Mesendoderm (in vitro differentiated cells): ENCODE results near the gene SMYD3.

Experiments used
- DNase-seq: peaks from one replicate; pipeline ENCODE4 v3.0.0; 2013
- H2AK5ac ChIP-seq: 2 replicates; pipeline ENCODE4 v1.6.1; 2013; ENCODE audit warnings: low read length, inconsistent platforms
- H2BK120ac ChIP-seq: 2 replicates; pipeline ENCODE4 v1.6.1; 2013; ENCODE audit warnings: low read depth, mild to moderate bottlenecking, low read length, moderate library complexity, mixed read lengths
- H2BK15ac ChIP-seq: replicated peaks from 2 replicates; pipeline ENCODE4 v1.6.1; 2013; ENCODE audit warnings: low read depth, mild to moderate bottlenecking, moderate library complexity
- H2BK5ac ChIP-seq: 2 replicates; pipeline ENCODE4 v1.6.1; 2013; ENCODE audit warnings: low read length, inconsistent platforms
- H3K18ac ChIP-seq: 2 replicates; pipeline ENCODE4 v1.6.1; 2013; ENCODE audit warnings: mild to moderate bottlenecking, low read length, mixed read lengths
- H3K23ac ChIP-seq: one replicate; pipeline ENCODE4 v1.6.1; 2013; ENCODE audit warnings: low read length
- H3K27ac ChIP-seq: 2 replicates; pipeline ENCODE4 v1.5.1; 2013; ENCODE audit warnings: low read depth, mild to moderate bottlenecking, inconsistent platforms, low read length, moderate library complexity
- H3K27me3 ChIP-seq: 2 replicates; pipeline ENCODE4 v1.6.1; 2013; ENCODE audit warnings: low read length, control low read depth, mild to moderate bottlenecking, inconsistent platforms; ENCODE audit not compliant: insufficient read depth, poor library complexity
- H3K36me3 ChIP-seq: 2 replicates; pipeline ENCODE4 v1.6.1; 2013; ENCODE audit warnings: low read length, inconsistent platforms; ENCODE audit not compliant: control insufficient read depth, insufficient read depth
- H3K4ac ChIP-seq: one replicate; pipeline ENCODE4 v1.6.1; 2013; ENCODE audit warnings: low read depth, mild to moderate bottlenecking, low read length, moderate library complexity
- H3K4me1 ChIP-seq: 2 replicates; pipeline ENCODE4 v1.6.1; 2013; ENCODE audit warnings: low read depth, low read length, inconsistent platforms; ENCODE audit not compliant: control insufficient read depth
- H3K4me2 ChIP-seq: 2 replicates; pipeline ENCODE4 v1.6.1; 2013; ENCODE audit warnings: low read length
- H3K4me3 ChIP-seq: 2 replicates; pipeline ENCODE4 v1.5.1; 2013; ENCODE audit warnings: mild to moderate bottlenecking, low read length
- H3K56ac ChIP-seq: one replicate; pipeline ENCODE4 v1.6.1; 2013; ENCODE audit warnings: low read length
- H3K79me1 ChIP-seq: 2 replicates; pipeline ENCODE4 v1.6.1; 2013; ENCODE audit warnings: low read length, inconsistent platforms
- H3K79me2 ChIP-seq: 2 replicates; pipeline ENCODE4 v1.6.1; 2013; ENCODE audit warnings: mild to moderate bottlenecking, low read length; ENCODE audit not compliant: control insufficient read depth, insufficient read depth
- H3K9ac ChIP-seq: 2 replicates; pipeline ENCODE4 v1.6.1; 2013; ENCODE audit warnings: low read length, inconsistent platforms
- H4K5ac ChIP-seq: one replicate; pipeline ENCODE4 v1.6.1; 2013; ENCODE audit warnings: low read length
- H4K8ac ChIP-seq: one replicate; pipeline ENCODE4 v1.6.1; 2013; ENCODE audit warnings: low read depth, mild to moderate bottlenecking, control low read depth, low read length, moderate library complexity
- WGBS: extraction: QIAGEN DNeasy Blood & Tissue Kit; methylation state at CpG from one replicate; pipeline ENCODE4 v1.1.7; 2013; ENCODE audit warnings: low lambda C conversion rate, missing lambda C conversion rate; ENCODE audit not compliant: insufficient coverage; ENCODE audit errors: extremely low coverage; 5-methylcytosine and 5-hydroxymethylcytosine counted together

SMYD3 gene

DNA sequence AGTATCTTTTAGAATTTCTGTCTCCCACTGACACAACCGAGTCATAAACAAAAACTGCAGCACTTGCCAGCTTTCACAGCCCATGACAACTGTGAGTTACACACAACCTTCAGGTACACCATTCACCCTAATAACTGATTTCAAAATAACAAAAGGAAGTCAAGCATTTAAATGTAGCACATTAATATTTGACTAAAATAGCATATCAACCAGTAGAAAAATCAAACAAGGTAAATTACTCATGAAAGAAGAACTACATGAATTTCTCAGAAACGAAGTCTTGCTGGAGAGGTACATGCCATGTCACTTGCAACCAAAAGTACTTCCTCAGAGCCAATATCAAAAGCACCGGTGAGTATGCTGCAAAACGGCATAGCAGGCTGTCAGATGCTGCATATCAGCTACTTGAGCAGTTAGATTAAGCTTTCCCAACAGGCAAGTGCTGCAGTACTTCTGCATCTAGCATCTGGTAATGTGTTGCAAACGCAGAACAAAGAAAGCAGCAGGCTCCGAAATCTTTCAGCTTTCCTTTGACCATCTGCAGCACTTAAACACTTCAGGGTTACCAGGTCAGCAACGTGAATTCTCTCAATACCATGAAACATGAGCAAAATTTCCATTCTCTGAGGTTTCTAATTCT is 223.2 kb downstream of the SMYD3 start:
- no peak overlapping the region for H3K56ac ChIP-seq
- H3K4ac ChIP-seq, result no peak overlapping the region
- H3K18ac ChIP-seq, result no peak overlapping the region
- H3K79me1 ChIP-seq, result no peaks in the 10 kb centered on the region
- H4K5ac ChIP-seq, result no peak overlapping the region
- no peak overlapping the region for H2BK5ac ChIP-seq
- no peak overlapping the region for H2BK15ac ChIP-seq
- H2BK120ac ChIP-seq, result no peak overlapping the region
- no peak overlapping the region for H3K4me3 ChIP-seq
- H3K79me2 ChIP-seq, result no peaks in the 10 kb centered on the region
- H3K9ac ChIP-seq, result no peak overlapping the region
- no CpG with 5 or more reads among the region's 7 CpGs for WGBS
- H3K23ac ChIP-seq, result no peak overlapping the region
- no peaks in the 10 kb centered on the region for H3K36me3 ChIP-seq
- H3K27ac ChIP-seq, result no peak overlapping the region
- H3K4me1 ChIP-seq, result no peaks in the 10 kb centered on the region
- no peak for DNase-seq
- no peak overlapping the region for H3K4me2 ChIP-seq
- no peak overlapping the region for H2AK5ac ChIP-seq
- no peaks in the 10 kb centered on the region for H3K27me3 ChIP-seq
- no peak overlapping the region for H4K8ac ChIP-seq

DNA sequence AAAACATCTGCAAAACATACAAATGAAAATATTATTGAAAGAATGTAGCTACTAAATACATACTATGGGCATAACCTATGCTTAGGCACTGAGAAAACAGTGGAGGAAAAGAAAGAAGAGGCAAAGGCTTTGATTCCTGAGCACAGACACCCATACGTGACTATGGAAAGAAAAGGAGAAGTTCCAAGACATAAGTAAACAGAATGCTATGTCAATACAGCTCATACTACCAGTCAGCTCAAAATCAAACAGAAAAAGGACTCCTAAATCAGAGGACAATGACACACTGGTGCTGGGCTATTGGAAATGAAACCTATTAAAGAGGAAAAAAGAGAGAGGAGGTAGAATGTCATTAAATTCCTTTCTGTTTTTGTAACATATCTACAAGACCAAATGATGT is 225.4 kb downstream of the SMYD3 start:
- WGBS, result no CpG with 5 or more reads among the region's 1 CpG
- Histone ChIP-seq H3K27ac (no peak overlapping the region), H3K79me1 (no peaks in the 10 kb centered on the region)

DNA sequence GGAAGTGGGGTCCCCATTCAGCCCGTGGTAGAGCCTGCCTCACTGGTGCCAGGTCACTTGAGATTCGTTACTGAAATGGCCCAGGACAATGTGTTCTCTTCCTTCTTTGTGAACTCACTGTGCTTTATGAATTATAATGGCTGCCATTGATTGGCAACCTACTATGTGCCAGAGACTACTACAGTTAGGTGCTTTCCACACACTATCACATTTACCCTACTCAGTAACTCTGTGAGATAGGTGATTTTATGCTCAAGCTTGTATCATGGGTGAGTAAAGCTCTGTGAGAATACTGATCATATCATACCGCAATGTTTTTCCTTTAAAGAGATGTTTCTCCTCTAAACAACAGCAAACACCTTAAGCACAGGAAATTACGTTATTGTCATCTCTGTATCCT is 225.9 kb downstream of the SMYD3 start:
- Histone ChIP-seq H3K36me3 (no peaks in the 10 kb centered on the region), H4K8ac (no peak overlapping the region), H3K4me1 (no peaks in the 10 kb centered on the region), H3K27ac (no peak overlapping the region), H3K4me2 (no peak overlapping the region), H3K56ac (no peak overlapping the region), H2BK120ac (no peak overlapping the region), H2BK5ac (no peak overlapping the region), H3K18ac (no peak overlapping the region), H2AK5ac (no peak overlapping the region), H3K4ac (no peak overlapping the region), H2BK15ac (no peak overlapping the region), H3K4me3 (no peak overlapping the region), H3K79me1 (no peaks in the 10 kb centered on the region), H3K27me3 (no peaks in the 10 kb centered on the region), H3K9ac (no peak overlapping the region), H4K5ac (no peak overlapping the region), H3K79me2 (no peaks in the 10 kb centered on the region), H3K23ac (no peak overlapping the region)
- no CpG with 5 or more reads among the region's 4 CpGs for WGBS
- no peak for DNase-seq

More for the DNA sequence above, 225.4 kb downstream of the SMYD3 start:
- Histone ChIP-seq H3K18ac (no peak overlapping the region), H3K4ac (no peak overlapping the region), H4K5ac (no peak overlapping the region), H4K8ac (no peak overlapping the region), H3K4me2 (no peak overlapping the region), H3K4me3 (no peak overlapping the region), H2BK15ac (no peak overlapping the region), H3K27me3 (no peaks in the 10 kb centered on the region), H3K23ac (no peak overlapping the region), H2BK120ac (no peak overlapping the region), H3K79me2 (no peaks in the 10 kb centered on the region), H2AK5ac (no peak overlapping the region), H2BK5ac (no peak overlapping the region), H3K4me1 (no peaks in the 10 kb centered on the region), H3K9ac (no peak overlapping the region), H3K56ac (no peak overlapping the region), H3K36me3 (no peaks in the 10 kb centered on the region)
- no peak for DNase-seq

DNA sequence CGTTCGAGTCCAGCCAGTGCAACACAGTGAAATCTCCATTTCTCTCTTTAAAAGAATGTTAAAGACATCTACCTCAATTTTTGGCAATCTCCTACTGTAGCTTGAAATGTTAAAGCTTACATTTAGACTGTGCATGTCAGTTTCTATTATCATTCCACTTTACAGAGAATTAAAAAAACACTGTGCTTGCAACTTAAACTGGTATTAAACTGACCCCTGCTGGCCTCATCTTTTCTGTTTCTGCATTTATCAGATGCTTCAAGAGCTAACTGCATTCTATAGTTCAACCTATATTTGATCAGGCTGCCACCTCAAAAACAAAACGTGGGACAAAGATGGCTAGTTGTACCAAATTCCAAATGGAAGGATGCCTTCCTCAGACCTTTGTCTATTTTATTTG is 226.5 kb downstream of the SMYD3 start:
- H2BK15ac ChIP-seq, result no peak overlapping the region
- H2BK120ac ChIP-seq, result no peak overlapping the region
- H3K23ac ChIP-seq, result no peak overlapping the region
- H3K9ac ChIP-seq, result no peak overlapping the region
- no peaks in the 10 kb centered on the region for H3K79me1 ChIP-seq
- no peaks in the 10 kb centered on the region for H3K36me3 ChIP-seq
- no peak overlapping the region for H3K4me2 ChIP-seq
- H3K56ac ChIP-seq, result no peak overlapping the region
- H4K5ac ChIP-seq, result no peak overlapping the region
- WGBS, result no CpG with 5 or more reads among the region's 3 CpGs
- DNase-seq, result peak; percentile 29
- H2AK5ac ChIP-seq, result no peak overlapping the region
- H3K79me2 ChIP-seq, result no peaks in the 10 kb centered on the region
- no peak overlapping the region for H3K4me3 ChIP-seq
- no peaks in the 10 kb centered on the region for H3K27me3 ChIP-seq
- H3K18ac ChIP-seq, result no peak overlapping the region
- no peak overlapping the region for H2BK5ac ChIP-seq
- no peak overlapping the region for H3K27ac ChIP-seq
- H3K4me1 ChIP-seq, result no peaks in the 10 kb centered on the region
- H3K4ac ChIP-seq, result no peak overlapping the region
- H4K8ac ChIP-seq, result no peak overlapping the region

DNA sequence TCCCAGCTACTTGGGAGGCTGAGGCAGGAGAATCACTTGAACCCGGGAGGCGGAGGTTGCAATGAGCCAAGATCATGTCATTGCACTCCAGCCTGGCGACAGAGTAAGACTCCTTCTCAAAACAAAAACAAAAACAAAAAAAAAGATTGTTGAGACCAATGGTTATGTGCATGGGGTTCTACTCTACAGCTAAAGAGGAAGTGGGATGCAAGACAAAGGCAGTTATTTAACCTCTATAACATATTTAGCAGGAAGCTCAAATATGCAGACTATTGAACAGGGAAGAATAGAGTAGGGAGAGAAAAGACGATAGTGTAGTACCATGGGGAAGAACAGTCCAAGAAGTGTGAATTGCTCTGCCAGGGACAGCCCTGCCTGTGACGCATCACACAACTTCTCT is 227.7 kb downstream of the SMYD3 start:
- H3K18ac ChIP-seq, result no peak overlapping the region
- H3K27me3 ChIP-seq, result no peaks in the 10 kb centered on the region
- no peak overlapping the region for H3K4me2 ChIP-seq
- no peak overlapping the region for H2BK15ac ChIP-seq
- H3K23ac ChIP-seq, result no peak overlapping the region
- H3K79me2 ChIP-seq, result no peaks in the 10 kb centered on the region
- H3K4ac ChIP-seq, result no peak overlapping the region
- no peak overlapping the region for H3K27ac ChIP-seq
- WGBS, result no CpG with 5 or more reads among the region's 5 CpGs
- H2BK120ac ChIP-seq, result no peak overlapping the region
- no peak overlapping the region for H2BK5ac ChIP-seq
- no peak overlapping the region for H3K56ac ChIP-seq
- H4K8ac ChIP-seq, result no peak overlapping the region
- H4K5ac ChIP-seq, result no peak overlapping the region
- DNase-seq, result no peak
- H3K4me1 ChIP-seq, result no peaks in the 10 kb centered on the region
- no peaks in the 10 kb centered on the region for H3K79me1 ChIP-seq
- no peak overlapping the region for H3K9ac ChIP-seq
- H2AK5ac ChIP-seq, result no peak overlapping the region
- H3K4me3 ChIP-seq, result no peak overlapping the region
- no peaks in the 10 kb centered on the region for H3K36me3 ChIP-seq

DNA sequence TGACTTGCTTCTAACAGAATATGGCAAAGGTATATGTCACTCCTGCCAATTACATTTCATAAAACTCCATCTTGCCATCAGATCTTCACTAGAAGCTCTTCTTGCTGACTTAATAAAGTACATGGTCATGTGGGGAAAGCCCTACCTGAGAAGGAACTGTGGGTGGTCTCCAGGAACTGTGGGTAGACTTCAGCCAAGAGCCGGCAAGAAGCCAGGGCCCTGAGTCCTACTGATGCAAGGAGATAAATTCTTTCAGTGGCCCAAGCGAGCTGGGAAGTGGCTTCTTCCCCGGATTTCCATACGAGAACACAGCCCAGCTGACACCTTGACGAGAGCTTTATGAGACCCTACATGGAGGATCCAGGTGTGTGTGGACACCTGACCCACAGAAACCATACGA is 228.7 kb downstream of the SMYD3 start:
- no peak overlapping the region for H4K8ac ChIP-seq
- no peak overlapping the region for H3K56ac ChIP-seq
- no peaks in the 10 kb centered on the region for H3K79me1 ChIP-seq
- H2BK120ac ChIP-seq, result no peak overlapping the region
- H3K36me3 ChIP-seq, result no peaks in the 10 kb centered on the region
- H3K27ac ChIP-seq, result no peak overlapping the region
- H2BK5ac ChIP-seq, result no peak overlapping the region
- H3K4me1 ChIP-seq, result no peaks in the 10 kb centered on the region
- H3K23ac ChIP-seq, result no peak overlapping the region
- H3K9ac ChIP-seq, result no peak overlapping the region
- no peak overlapping the region for H3K4me2 ChIP-seq
- no peak for DNase-seq
- no peak overlapping the region for H4K5ac ChIP-seq
- H2AK5ac ChIP-seq, result no peak overlapping the region
- H3K4me3 ChIP-seq, result no peak overlapping the region
- WGBS, result no CpG with 5 or more reads among the region's 6 CpGs
- no peak overlapping the region for H3K4ac ChIP-seq
- H3K79me2 ChIP-seq, result no peaks in the 10 kb centered on the region
- H3K27me3 ChIP-seq, result no peaks in the 10 kb centered on the region
- H2BK15ac ChIP-seq, result no peak overlapping the region
- H3K18ac ChIP-seq, result no peak overlapping the region
